ENCODE measurements around the gene MRPL51.

DNA sequence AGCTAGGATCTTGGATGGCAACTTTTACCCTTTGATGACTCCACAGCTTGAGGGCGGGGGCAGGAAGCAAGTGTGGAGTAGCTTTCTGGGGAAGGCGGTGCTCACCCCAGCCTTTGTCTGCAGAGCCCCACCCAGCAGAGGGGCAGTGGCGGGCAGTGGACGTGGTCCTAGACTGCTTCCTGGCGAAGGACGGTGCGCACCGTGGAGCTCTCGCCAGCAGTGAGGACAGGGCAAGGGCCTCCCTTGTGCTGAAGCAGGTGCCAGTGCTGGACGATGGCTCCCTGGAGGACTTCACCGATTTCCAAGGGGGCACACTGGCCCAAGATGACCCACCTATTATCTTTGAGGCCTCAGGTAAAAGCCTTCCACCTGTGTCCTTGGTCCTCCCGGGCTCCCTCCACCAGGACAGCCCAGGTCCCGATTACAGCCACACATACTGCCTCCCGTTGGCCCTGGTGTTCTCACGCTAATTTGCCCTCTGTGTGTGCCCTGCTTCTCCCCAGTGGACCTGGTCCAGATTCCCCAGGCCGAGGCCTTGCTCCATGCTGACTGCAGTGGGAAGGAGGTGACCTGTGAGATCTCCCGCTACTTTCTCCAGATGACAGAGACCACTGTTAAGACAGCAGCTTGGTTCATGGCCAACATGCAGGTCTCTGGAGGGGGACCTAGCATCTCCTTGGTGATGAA, 40.0 kb downstream of the MRPL51 start:
- TF ChIP-seq, protein P1, sequence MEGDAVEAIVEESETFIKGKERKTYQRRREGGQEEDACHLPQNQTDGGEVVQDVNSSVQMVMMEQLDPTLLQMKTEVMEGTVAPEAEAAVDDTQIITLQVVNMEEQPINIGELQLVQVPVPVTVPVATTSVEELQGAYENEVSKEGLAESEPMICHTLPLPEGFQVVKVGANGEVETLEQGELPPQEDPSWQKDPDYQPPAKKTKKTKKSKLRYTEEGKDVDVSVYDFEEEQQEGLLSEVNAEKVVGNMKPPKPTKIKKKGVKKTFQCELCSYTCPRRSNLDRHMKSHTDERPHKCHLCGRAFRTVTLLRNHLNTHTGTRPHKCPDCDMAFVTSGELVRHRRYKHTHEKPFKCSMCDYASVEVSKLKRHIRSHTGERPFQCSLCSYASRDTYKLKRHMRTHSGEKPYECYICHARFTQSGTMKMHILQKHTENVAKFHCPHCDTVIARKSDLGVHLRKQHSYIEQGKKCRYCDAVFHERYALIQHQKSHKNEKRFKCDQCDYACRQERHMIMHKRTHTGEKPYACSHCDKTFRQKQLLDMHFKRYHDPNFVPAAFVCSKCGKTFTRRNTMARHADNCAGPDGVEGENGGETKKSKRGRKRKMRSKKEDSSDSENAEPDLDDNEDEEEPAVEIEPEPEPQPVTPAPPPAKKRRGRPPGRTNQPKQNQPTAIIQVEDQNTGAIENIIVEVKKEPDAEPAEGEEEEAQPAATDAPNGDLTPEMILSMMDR (IDR thresholded peaks at IDR 0.05; ENCODE audit: extremely low read depth in 1 of 2, insufficient read depth in 1 of 2, low read depth in 1 of 2, low read length in 2 of 2): no peak
- TF ChIP-seq POLR2A (IDR thresholded peaks at IDR 0.05; ENCODE audit: low read depth, low read length) (no peak), MYC (IDR thresholded peaks at IDR 0.05; ENCODE audit: low read depth, low read length) (no peak), JUN (IDR thresholded peaks at IDR 0.05; ENCODE audit: borderline replicate concordance, insufficient read depth, insufficient read length, low read depth) (no peak)
- TF ChIP-seq, protein P2, sequence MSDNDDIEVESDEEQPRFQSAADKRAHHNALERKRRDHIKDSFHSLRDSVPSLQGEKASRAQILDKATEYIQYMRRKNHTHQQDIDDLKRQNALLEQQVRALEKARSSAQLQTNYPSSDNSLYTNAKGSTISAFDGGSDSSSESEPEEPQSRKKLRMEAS (IDR thresholded peaks at IDR 0.05; ENCODE audit: insufficient read depth, insufficient read length): no peak

Measured in endothelial cell of umbilical vein (primary cell).